Inflammatory macrophage treated with lipopolysaccharide for 1 hour (primary cell): ENCODE results near the gene HPS1.
"Not testable (repeated sequence)": the region's sequence is repeated elsewhere in the genome, so short reads cannot be mapped to it uniquely, and the experiment has no call there.

Experiments used
- DNase-seq, 2 donors: peaks; one replicate each; pipeline ENCODE4 v3.0.0-alpha.2; 2020 to 2022

The HPS1 gene

GRCh38 chr10:98384531-98385133, 62.1 kb downstream of the HPS1 start:
- DNase-seq, result no peak

- DNase-seq, result no peak
Observed at GRCh38 chr10:98383869-98384268, 62.9 kb downstream of the HPS1 start.

- not testable (repeated sequence) for DNase-seq
Observed at GRCh38 chr10:98383134-98383667, 63.5 kb downstream of the HPS1 start.

GRCh38 chr10:98382691-98383101, 64.0 kb downstream of the HPS1 start:
- no peak for DNase-seq

- DNase-seq, result no peak
Observed at GRCh38 chr10:98380493-98381339, 66.0 kb downstream of the HPS1 start.

GRCh38 chr10:98378722-98379121, 68.0 kb downstream of the HPS1 start:
- no peak for DNase-seq

GRCh38 chr10:98377536-98377935, 69.2 kb downstream of the HPS1 start:
- no peak for DNase-seq

GRCh38 chr10:98377001-98377400, 69.7 kb downstream of the HPS1 start:
- DNase-seq, result no peak

GRCh38 chr10:98376485-98376884, 70.2 kb downstream of the HPS1 start:
- DNase-seq, result no peak

GRCh38 chr10:98374217-98374985, 72.3 kb downstream of the HPS1 start:
- no peak for DNase-seq

- no peak for DNase-seq
Observed at GRCh38 chr10:98373260-98374040, 73.3 kb downstream of the HPS1 start.

GRCh38 chr10:98370831-98371820, 75.6 kb downstream of the HPS1 start:
- no peak for DNase-seq

- no peak for DNase-seq
Observed at GRCh38 chr10:98369801-98370200, 76.9 kb downstream of the HPS1 start.

- no peak for DNase-seq
Observed at GRCh38 chr10:98368644-98369043, 78.1 kb downstream of the HPS1 start.

- no peak for DNase-seq
Observed at GRCh38 chr10:98367604-98368451, 78.9 kb downstream of the HPS1 start.
